Type B pancreatic cell (in vitro differentiated cells): ENCODE data around the gene ETV6. TPM values are rescaled to one million over a fixed set of nuclear protein-coding genes. Genes with fewer than 3 reads are reported as not detected.

Experiments
- DNase-seq: peaks from one replicate; pipeline ENCODE4 v3.0.0; 2021; ENCODE audit warnings: mixed read lengths; ENCODE audit not compliant: unreplicated experiment; ENCODE audit errors: extremely low spot score
- H3K27ac Mint-ChIP-seq: 2 replicates; pipeline ENCODE4 v1.8.0; 2021; ENCODE audit warnings: mild to moderate bottlenecking, mixed read lengths
- H3K27me3 Mint-ChIP-seq: 2 replicates; pipeline ENCODE4 v1.8.0; 2021; ENCODE audit warnings: mixed read lengths
- H3K36me3 Mint-ChIP-seq: 2 replicates; pipeline ENCODE4 v1.8.0; 2021; ENCODE audit warnings: mixed read lengths
- H3K4me1 Mint-ChIP-seq: one replicate; pipeline ENCODE4 v1.8.0; 2021; ENCODE audit warnings: mixed read lengths; ENCODE audit not compliant: unreplicated experiment
- H3K4me3 Mint-ChIP-seq: 2 replicates; pipeline ENCODE4 v1.8.0; 2021; ENCODE audit warnings: mild to moderate bottlenecking, mixed read lengths
- H3K9me3 Mint-ChIP-seq: 2 replicates; pipeline ENCODE4 v1.8.0; 2021; ENCODE audit warnings: mixed read lengths
- total RNA-seq: library from RNA; stranded (reverse); gene quantifications from 2 replicates; pipeline ENCODE4 v1.2.1, GENCODE V29; 2021; ENCODE audit warnings: low replicate concordance
- TF ChIP-seq, protein P1 (sequence below): fragments of 200-600 bp; sonication (generic); conservative IDR thresholded peaks from 2 replicates; pipeline ENCODE4 v1.5.0; 2021; ENCODE audit warnings: antibody characterized with exemption, mild to moderate bottlenecking

ETV6 gene
- total RNA-seq, 1 donor from 2014 or later = 26.5 TPM

DNA sequence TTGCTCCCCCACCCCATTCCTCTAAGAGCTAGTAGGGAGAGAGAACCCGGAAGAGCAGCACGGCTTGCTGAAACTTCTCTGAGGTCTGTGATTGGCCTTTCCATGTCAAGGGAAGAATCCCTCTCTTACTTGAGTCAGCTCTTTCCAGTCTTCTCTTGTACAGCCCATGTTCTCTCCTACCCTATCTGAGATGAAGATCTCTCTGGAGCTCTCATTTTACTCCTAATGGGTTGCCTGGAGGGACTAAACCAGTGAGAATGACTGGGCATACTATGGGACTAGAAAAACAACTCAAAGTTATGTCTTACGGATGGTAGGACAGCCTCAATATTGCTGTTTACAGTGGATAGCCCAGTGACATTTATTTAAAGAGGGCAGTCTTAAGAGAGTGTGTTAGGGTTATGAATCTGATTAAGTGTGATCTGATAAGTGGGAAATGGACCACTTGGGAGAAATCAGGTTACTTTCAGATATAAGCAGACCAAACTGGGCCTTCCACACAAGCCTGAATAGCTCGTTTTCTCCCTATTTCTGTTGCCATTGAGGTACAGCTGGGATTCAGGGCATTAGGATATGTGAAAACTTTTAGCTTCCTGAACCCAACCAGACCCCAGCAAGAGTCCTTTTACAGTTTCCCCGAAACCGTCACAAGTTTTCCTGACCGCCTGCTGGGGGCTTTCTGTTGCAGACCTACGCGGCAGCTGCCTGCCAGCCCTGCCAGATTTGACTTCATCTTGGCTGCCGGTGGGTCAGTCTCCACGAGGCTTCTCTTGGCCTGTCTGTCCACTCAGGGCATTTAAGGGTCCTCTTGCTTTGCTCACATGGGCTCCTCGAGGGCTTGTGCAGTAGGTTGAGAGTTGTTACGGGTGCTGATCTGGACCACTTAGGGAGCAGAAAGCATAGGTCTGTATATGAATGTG, 16.9 kb downstream of the ETV6 start:
- no peaks in the 10 kb centered on the region for H3K27me3 Mint-ChIP-seq
- TF ChIP-seq, protein P1, sequence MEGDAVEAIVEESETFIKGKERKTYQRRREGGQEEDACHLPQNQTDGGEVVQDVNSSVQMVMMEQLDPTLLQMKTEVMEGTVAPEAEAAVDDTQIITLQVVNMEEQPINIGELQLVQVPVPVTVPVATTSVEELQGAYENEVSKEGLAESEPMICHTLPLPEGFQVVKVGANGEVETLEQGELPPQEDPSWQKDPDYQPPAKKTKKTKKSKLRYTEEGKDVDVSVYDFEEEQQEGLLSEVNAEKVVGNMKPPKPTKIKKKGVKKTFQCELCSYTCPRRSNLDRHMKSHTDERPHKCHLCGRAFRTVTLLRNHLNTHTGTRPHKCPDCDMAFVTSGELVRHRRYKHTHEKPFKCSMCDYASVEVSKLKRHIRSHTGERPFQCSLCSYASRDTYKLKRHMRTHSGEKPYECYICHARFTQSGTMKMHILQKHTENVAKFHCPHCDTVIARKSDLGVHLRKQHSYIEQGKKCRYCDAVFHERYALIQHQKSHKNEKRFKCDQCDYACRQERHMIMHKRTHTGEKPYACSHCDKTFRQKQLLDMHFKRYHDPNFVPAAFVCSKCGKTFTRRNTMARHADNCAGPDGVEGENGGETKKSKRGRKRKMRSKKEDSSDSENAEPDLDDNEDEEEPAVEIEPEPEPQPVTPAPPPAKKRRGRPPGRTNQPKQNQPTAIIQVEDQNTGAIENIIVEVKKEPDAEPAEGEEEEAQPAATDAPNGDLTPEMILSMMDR = no peak
- peaks cover 19% of the 10 kb centered on the region for H3K4me1 Mint-ChIP-seq
- peak overlapping the region; percentile 32 for H3K27ac Mint-ChIP-seq
- peaks cover 46% of the 10 kb centered on the region for H3K36me3 Mint-ChIP-seq
- H3K4me3 Mint-ChIP-seq = no peak overlapping the region
- peaks cover 3% of the 10 kb centered on the region for H3K9me3 Mint-ChIP-seq
- DNase-seq = no peak

DNA sequence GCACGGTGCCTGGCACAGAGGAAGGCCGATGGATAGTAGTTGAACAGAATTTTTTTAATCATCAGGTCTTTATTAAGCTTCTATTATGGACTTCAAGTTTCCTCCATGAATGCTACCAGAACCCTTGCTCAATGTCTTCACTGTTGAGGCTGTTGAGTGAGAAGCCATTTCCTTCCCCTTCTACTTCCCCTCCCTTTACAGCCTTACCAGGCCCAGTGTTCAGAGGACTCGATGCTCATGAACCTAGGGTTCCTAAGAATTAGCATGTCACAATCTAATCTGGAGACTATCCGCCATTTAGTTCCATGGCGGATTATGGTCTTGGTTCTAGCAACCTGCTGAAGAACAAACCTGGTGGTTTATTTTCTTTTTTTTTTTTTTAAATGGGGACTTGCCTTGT, 17.7 kb downstream of the ETV6 start:
- H3K27ac Mint-ChIP-seq = no peak overlapping the region
- no peak for DNase-seq
- H3K27me3 Mint-ChIP-seq = no peaks in the 10 kb centered on the region
- TF ChIP-seq, protein P1 = no peak
- H3K36me3 Mint-ChIP-seq = peaks cover 39% of the 10 kb centered on the region
- H3K4me3 Mint-ChIP-seq = no peak overlapping the region
- H3K9me3 Mint-ChIP-seq = peaks cover 3% of the 10 kb centered on the region
- peaks cover 13% of the 10 kb centered on the region for H3K4me1 Mint-ChIP-seq

DNA sequence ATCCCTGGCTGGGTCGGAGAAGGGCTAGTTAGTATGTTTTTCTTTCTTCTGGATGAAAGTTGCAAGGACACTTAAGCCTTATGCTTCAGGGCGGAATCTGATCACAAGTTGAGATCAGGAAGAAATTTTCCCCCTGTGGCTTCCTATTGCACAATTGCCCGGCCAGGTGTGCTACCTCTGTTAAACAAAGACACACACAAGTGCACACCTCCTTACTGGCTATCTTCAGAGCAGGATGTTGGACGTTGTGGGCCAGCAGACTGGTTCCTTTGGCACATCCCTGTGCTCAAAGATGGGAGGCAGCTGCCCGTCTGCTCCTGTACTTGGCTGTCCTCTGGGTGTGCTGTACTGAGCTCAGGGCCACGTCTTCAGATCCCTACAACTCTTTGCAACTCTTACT, 19.1 kb downstream of the ETV6 start:
- Mint-ChIP-seq H3K36me3 (peaks cover 33% of the 10 kb centered on the region), H3K27ac (no peak overlapping the region), H3K9me3 (peaks cover 3% of the 10 kb centered on the region), H3K27me3 (no peaks in the 10 kb centered on the region), H3K4me3 (no peak overlapping the region), H3K4me1 (peaks cover 21% of the 10 kb centered on the region)
- TF ChIP-seq, protein P1 = no peak
- DNase-seq = no peak

DNA sequence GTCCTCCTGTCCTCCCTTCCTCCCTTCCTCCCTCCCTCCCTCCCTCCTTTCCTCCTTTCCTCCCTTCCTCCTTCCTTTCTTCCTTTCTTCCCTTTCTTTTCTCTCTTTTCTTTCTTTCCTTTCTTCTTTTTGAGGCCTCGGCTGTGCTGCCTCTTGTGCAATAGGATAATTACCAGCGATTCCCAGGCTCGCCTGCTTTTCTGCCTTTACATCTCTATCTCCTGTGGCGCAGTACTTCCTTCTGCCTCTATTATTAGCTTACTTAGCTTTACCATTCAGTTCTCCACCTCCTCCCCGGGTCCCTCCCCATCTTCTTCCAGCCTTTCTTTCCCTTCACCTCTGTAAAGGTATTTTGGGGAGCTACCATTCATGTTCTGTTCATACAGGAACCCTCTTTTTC, 19.9 kb downstream of the ETV6 start:
- Mint-ChIP-seq H3K36me3 (peaks cover 38% of the 10 kb centered on the region), H3K9me3 (peaks cover 3% of the 10 kb centered on the region), H3K4me1 (peaks cover 26% of the 10 kb centered on the region), H3K27ac (no peak overlapping the region), H3K27me3 (no peaks in the 10 kb centered on the region), H3K4me3 (peak overlapping the region; percentile 18)
- TF ChIP-seq, protein P1 = no peak
- no peak for DNase-seq

DNA sequence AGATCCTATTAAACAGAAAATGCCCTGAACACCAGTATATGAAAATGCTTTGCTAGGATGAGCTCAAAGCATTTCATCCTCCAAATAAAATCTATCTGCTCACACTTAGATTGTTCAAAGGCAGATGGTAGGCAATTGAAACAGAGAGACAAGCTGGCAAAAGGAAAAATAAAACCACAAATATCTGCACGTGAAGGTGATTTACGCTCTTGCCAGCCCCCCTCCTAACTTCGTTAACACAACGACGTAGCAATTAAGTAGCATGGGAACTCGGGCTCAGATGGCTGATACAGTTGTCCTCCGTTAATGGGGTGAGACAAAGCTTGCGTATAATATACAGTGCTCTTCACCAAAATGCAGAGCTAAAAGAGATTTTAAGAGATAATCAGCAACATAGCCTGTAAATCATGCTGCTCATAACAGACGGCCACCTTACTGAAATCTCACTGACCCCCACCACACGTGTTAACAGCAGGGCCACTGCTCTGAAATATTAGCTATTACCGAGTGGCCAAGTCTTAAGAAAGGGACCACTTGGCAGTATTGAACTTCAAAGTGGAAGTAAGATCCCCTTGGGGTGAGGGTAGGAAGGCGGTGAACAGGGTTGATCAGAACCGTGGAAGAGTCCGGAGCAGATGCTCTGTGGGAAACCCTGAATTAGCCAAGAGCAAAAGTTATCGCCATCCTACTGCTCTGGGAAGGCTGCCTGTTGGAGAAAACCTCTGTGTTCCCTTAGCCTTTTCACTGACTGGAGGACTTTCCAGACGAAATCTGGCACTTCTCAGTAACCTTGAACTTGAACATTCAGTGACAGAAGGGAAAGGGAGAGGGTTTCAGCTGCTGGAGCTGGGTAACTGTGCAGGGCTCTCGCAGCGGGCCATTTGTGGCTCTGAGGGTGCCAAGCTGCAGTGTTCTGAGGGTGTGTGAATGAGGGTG, 23.1 kb downstream of the ETV6 start:
- H3K4me3 Mint-ChIP-seq = no peak overlapping the region
- peaks cover 3% of the 10 kb centered on the region for H3K9me3 Mint-ChIP-seq
- peaks cover 23% of the 10 kb centered on the region for H3K36me3 Mint-ChIP-seq
- DNase-seq = no peak
- H3K27ac Mint-ChIP-seq = peak overlapping the region; percentile 10
- no peaks in the 10 kb centered on the region for H3K27me3 Mint-ChIP-seq
- TF ChIP-seq, protein P1 = no peak
- peaks cover 34% of the 10 kb centered on the region for H3K4me1 Mint-ChIP-seq
